Heart left ventricle (tissue), 16 donors: ENCODE measurements around the gene LRMDA. TPM values are rescaled to one million over a fixed set of nuclear protein-coding genes. Genes with fewer than 3 reads are reported as not detected.

Source experiments
- ATAC-seq, 4 donors: fragments of 200-7000 bp; cut with Tn5 transposase; one replicate each; pipeline ENCODE4 v1.9.1; 2020 to 2022; ENCODE audit warnings: moderate library complexity in 4 of 4, mild to moderate bottlenecking in 3 of 4, moderate number of reproducible peaks in 1 of 4
- DNase-seq, 5 donors: peaks; one replicate each; pipeline ENCODE4 v3.0.0-alpha.2; 2020
- H3K27ac ChIP-seq, 12 donors: fragments of 200-600 bp; sonication (generic) in 4 of 12; one replicate each; pipeline versions ENCODE4 v1.5.0 to v1.8.0; 2016 to 2022; ENCODE audit warnings: mild to moderate bottlenecking in 2 of 12
- H3K27me3 ChIP-seq, 9 donors: fragments of 200-600 bp; sonication (generic) in 2 of 9; one replicate each; pipeline versions ENCODE4 v1.5.1 to v1.8.0; 2016 to 2022; ENCODE audit warnings: mild to moderate bottlenecking in 3 of 9
- H3K36me3 ChIP-seq, 9 donors: fragments of 200-600 bp; sonication (generic) in 2 of 9; one replicate each; pipeline versions ENCODE4 v1.5.0 to v1.8.0; 2018 to 2022; ENCODE audit warnings: mild to moderate bottlenecking in 2 of 9
- H3K4me1 ChIP-seq, 12 donors: fragments of 200-600 bp; sonication (generic) in 4 of 12; one replicate each; pipeline versions ENCODE4 v1.5.0 to v1.8.0; 2016 to 2022; ENCODE audit warnings: mild to moderate bottlenecking in 3 of 12
- H3K4me3 ChIP-seq, 12 donors: fragments of 200-600 bp; sonication (generic) in 4 of 12; one replicate each; pipeline versions ENCODE4 v1.5.0 to v1.8.0; 2017 to 2022; ENCODE audit warnings: mild to moderate bottlenecking in 9 of 12, moderate library complexity in 4 of 12
- H3K9me3 ChIP-seq, 12 donors: fragments of 200-600 bp; sonication (generic) in 4 of 12; one replicate each; pipeline versions ENCODE4 v1.5.0 to v1.8.0; 2016 to 2022; ENCODE audit warnings: mild to moderate bottlenecking in 1 of 12
- POLR2A ChIP-seq, 2 donors: fragments of 450-650 bp; IDR thresholded peaks; one replicate each; pipeline ENCODE4 v1.6.1; 2017; ENCODE audit warnings: antibody characterized with exemption in 2 of 2, mild to moderate bottlenecking in 2 of 2, moderate library complexity in 2 of 2
- WGBS, 4 donors: extraction: QIAGEN DNeasy Blood & Tissue Kit in 2 of 4; methylation state at CpG; one replicate each; pipeline versions ENCODE4 v1.1.5 to v1.1.7; 2013 to 2018; 5-methylcytosine and 5-hydroxymethylcytosine counted together
- intact Hi-C, 10 donors: fragments of 100-400 bp; cut with DNase I; formaldehyde crosslinking; loops; one replicate each; pipeline versions ENCODE4 v1.11.1 to v1.14.2; 2022
- polyA plus RNA-seq, 2 donors: library from polyadenylated mRNA; stranded (reverse); fragments of 200-250 nt; gene quantifications; one replicate each; pipeline ENCODE4 v1.2.3, GENCODE V29; 2013
- total RNA-seq, 9 donors: library from RNA; depleted of rRNA in 2 of 9; stranded (reverse); fragments of >200 nt in 2 of 9; fragmentation: NEBNext Ultra II Directional in 3 of 9; extraction: Animal tissue kit (Norgen Biotek cat#: 25700) in 3 of 9; gene quantifications; one replicate each; pipeline versions ENCODE4 v1.1.0 to v1.2.4, GENCODE V29; 2016 to 2023
- TF ChIP-seq, protein P1 (sequence below), 12 donors: fragments of 200-600 bp; sonication (generic) in 4 of 12; IDR thresholded peaks; one replicate each; pipeline versions ENCODE4 v1.5.0 to v1.8.0; 2018 to 2022; ENCODE audit warnings: antibody characterized with exemption in 12 of 12, mild to moderate bottlenecking in 5 of 12
- donor health status: ischemic (EF 13 %, LVEDD 7.1; RV severe dilation, severe dysfunction).
- donor health status: healthy with polysubstance abuse.
- donor health status: DM: no; HTN: yes; CAD: no.
- donor health status: DM: no; HTN: no; CAD: no.
- donor health status: ischemic (EF 25% LVEDD 6.9; RV normal size, moderate dysfunction).
- donor health status: ischemic (EF 25% LVEDD 5.7; RV mildly dilated, moderate dysfunction).
- donor health status: healthy.
- donor health status: DM: yes; HTN: yes; CAD: no.
- donor health status: ischemic (EF 35%, LVEDD 5.7; RV mildly dilated, moderate dysfunction).
- donor health status: nonischemic (EF 11% LVEDD 7.7; RV severe dilation, severe dysfunction).
- donor health status: DM: yes; HTN: yes; CAD: no.
- donor health status: PGD.
- donor health status: ischemic (EF 29% LVEDD 5.4; RV normal size, mild dysfunction).
- donor health status: nonischemic (EF 23%, LVEDD 6.1; RV moderate dilation, normal function).

Gene LRMDA
- total and polyA plus RNA-seq, 11 donors, result 2.4 to 34.4 (median 14.9) TPM

DNA sequence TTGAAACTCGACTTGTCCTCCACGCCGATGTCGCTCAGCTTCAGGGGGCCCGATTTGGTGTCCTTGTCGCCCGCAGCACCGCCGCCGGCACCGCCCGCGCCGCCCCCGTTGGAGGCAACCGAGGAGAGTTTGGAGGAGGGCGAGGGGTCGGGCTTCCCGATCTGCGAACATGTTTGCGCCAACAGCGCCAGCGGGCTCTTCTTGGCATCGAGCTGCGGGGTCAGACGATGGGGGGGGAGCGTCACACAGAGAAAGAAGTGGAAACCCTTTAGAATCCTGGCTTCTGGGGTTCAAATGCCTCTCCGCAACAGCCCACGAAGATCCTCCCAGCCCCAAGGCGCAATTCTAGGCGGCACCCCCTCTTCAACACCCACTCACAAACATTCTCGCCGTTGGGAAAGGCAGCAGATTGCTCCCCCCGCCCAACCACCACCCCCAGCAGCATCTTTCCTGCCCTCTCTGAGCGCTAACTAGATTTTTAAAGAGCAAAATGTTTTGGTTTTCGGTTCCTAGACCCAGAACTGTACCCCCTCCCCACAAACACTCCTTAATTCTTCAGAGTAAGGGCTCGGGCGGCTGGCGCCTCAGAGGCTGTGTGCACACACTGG is 31.2 kb upstream of the LRMDA start:
- H3K27ac ChIP-seq, result peak overlapping the region; percentile 81 to 100 (median 97)
- peak overlapping the region; percentile 74 to 98 (median 92) for H3K4me3 ChIP-seq
- H3K36me3 ChIP-seq, result peaks cover 0 to 19% (median 9%) of the 10 kb centered on the region in 9 donors
- peaks cover 0 to 62% (median 20%) of the 10 kb centered on the region in 12 donors for H3K4me1 ChIP-seq
- intact Hi-C loops, result loop anchor here (1.0 to 10.0 kb wide), 33 partner anchors 142 to 1605 kb away; no protein-coding TSS in a partner anchor
- peak in 1 of 5 donors; percentile 51 for DNase-seq
- 0 to 1% (median 0%) methylated on average over 26 to 39 of the region's 39 CpGs for WGBS, 4 donors
- peaks cover 0 to 39% (median 0%) of the 10 kb centered on the region in 9 donors for H3K27me3 ChIP-seq
- no peak for ATAC-seq
- TF ChIP-seq, protein P1, sequence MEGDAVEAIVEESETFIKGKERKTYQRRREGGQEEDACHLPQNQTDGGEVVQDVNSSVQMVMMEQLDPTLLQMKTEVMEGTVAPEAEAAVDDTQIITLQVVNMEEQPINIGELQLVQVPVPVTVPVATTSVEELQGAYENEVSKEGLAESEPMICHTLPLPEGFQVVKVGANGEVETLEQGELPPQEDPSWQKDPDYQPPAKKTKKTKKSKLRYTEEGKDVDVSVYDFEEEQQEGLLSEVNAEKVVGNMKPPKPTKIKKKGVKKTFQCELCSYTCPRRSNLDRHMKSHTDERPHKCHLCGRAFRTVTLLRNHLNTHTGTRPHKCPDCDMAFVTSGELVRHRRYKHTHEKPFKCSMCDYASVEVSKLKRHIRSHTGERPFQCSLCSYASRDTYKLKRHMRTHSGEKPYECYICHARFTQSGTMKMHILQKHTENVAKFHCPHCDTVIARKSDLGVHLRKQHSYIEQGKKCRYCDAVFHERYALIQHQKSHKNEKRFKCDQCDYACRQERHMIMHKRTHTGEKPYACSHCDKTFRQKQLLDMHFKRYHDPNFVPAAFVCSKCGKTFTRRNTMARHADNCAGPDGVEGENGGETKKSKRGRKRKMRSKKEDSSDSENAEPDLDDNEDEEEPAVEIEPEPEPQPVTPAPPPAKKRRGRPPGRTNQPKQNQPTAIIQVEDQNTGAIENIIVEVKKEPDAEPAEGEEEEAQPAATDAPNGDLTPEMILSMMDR (IDR thresholded peaks at IDR 0.05), result peak in 1 of 12 donors; percentile 26
- TF ChIP-seq POLR2A (IDR thresholded peaks at IDR 0.05), result no peak
- H3K9me3 ChIP-seq, result no peaks in the 10 kb centered on the region

DNA sequence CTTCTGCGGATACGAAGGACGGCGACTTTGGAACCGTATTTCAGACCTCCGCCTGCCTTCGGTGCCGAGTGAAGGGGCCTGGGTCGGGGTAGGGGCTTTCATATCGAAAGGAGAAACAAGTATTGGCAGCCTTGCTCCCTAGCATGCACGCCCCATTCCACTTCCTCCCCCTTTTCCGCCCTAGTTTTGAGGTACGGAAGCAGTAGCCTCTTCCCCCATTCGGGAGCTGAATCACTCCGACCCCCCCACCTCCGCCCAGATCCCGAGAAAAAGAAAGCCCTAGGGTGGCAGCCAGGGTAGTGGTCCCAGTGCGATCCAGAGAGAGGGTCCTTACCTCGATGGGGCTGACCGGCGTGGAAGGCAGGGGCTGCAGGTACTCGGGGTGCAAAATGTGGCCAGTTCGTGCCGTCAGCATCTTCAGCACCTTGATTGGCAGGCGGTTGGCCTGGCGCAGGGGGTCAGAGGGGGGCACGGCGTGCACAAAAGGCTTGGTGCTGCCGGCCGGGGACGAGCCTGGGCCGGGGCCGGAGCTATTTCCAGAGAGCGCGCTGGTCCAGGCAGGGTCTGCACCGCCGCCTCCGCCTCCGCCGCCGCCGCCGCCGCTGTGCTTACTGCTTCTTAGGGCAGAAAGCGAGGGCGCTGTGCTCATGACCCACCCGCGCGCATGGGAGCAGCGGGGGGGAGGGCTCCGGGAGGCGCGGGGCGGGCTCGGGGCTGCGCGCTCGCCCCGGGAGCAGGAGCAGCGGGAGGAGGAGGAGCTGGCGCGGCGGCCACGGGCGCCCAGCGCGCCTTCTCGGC is 30.5 kb upstream of the LRMDA start:
- TF ChIP-seq, protein P1 (IDR thresholded peaks at IDR 0.05), result no peak
- no peak for TF ChIP-seq POLR2A (IDR thresholded peaks at IDR 0.05)
- WGBS, 4 donors, result 0 to 1% (median 1%) methylated on average over 31 to 68 of the region's 68 CpGs
- Histone ChIP-seq H3K27ac (peak overlapping the region; percentile 81 to 100 (median 97)), H3K4me3 (peak overlapping the region; percentile 74 to 98 (median 92)), H3K9me3 (no peaks in the 10 kb centered on the region), H3K27me3 (peaks cover 0 to 40% (median 0%) of the 10 kb centered on the region in 9 donors), H3K4me1 (peaks cover 0 to 62% (median 20%) of the 10 kb centered on the region in 12 donors), H3K36me3 (peaks cover 0 to 19% (median 9%) of the 10 kb centered on the region in 9 donors)
- peak; percentile 57 to 84 (median 68) for DNase-seq
- peak in 2 of 4 donors; percentile 28 to 31 for ATAC-seq
- intact Hi-C loops, result loop anchor here (1.0 to 10.0 kb wide), 33 partner anchors 141 to 1604 kb away; no protein-coding TSS in a partner anchor

DNA sequence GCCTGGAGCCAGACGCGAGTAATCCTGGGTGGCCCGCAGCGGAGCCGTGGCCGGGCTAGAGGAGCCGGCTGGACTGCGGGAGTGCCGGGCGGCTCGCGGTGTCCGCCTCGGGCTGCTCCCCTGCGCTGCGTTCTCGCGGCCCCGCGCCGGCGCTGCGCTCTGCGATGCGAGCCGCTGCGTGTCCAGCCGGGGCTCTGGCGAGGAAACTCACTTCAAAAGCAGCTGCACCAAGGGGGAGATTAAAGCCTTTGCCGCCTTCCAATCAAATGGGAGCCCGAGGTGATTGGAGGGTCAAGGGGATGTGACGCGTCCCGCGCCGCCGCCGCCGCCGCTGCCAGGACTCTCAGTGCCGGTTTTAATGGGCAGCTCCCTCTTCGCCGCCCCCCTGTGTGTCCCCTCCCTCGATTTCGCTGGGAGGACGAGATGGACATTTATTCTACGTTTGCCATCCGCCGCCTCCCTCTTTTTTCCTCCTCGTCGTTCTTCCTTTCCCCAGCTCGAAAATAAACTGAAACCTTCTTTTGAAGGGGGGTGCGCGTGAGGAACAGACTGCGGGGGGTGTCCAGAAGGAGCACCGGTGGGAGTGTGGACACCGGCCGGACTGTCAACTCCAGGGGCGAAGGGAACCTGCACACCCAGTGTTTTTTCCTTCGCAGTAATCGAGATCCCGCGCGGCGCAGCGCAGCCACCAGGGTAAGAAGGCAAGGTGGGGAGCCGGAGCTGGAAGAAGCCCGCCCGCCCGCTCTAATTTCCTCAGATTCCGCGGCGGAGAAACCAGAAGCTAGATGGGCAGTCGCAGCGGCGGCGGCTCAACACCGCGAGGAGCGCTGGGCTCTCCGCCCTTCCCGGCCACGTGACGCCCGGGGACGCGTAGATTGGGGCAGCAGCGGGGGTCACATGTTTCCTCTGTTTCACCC is 29.6 kb upstream of the LRMDA start, which contains the start of gene ZNF503:
Gene ZNF503, minus strand, starts transcription at position 196 of the 917 bp plus-strand sequence. CDS start 345 bp downstream, outside the sequence.
- peak within 1 kb of the TSS; percentile 74 to 98 (median 92) for H3K4me3 ChIP-seq
- WGBS, 4 donors, result 0 to 1% (median 1%) methylated on average over 61 to 88 of the region's 88 CpGs
- peaks cover 0 to 19% (median 9%) of the 10 kb centered on the region in 9 donors for H3K36me3 ChIP-seq
- peak; percentile 63 to 99 for TF ChIP-seq POLR2A (IDR thresholded peaks at IDR 0.05)
- TF ChIP-seq, protein P1 (IDR thresholded peaks at IDR 0.05), result peak in 7 of 12 donors; percentile 10 to 40 (median 32)
- H3K27me3 ChIP-seq, result peaks cover 0 to 38% (median 0%) of the 10 kb centered on the region in 9 donors
- ATAC-seq (peak; percentile 83 to 92 (median 88)), DNase-seq (peak; percentile 97 to 99 (median 98))
- H3K27ac ChIP-seq, result peak within 1 kb of the TSS; percentile 81 to 100 (median 97)
- no peaks in the 10 kb centered on the region for H3K9me3 ChIP-seq
- H3K4me1 ChIP-seq, result peaks cover 0 to 53% (median 20%) of the 10 kb centered on the region in 12 donors
- intact Hi-C loops, result loop anchor here (2.0 to 10.0 kb wide), 33 partner anchors 29 to 1603 kb away; partner anchors contain the start of gene LRMDA (in 1 of the 10)
